Panc1 (cell line): ENCODE measurements around the gene SLC8A1. TPM values are rescaled to one million over a fixed set of nuclear protein-coding genes. Genes with fewer than 3 reads are reported as not detected.

Experiments used
- ATAC-seq: fragments of 200-7000 bp; cut with Tn5 transposase; 2 replicates; pipeline ENCODE4 v1.9.1; 2020; ENCODE audit warnings: mild to moderate bottlenecking, moderate library complexity
- BruUV-seq: library from RNA; stranded (reverse); fragments of 400-500 nt; replicated peaks from 2 replicates; lab custom pipeline; 2021; lab: Mats Ljungman, UMichigan
- CTCF ChIA-PET: fragments of 300-600 bp; sonication (Branson Sonifier 250); formaldehyde crosslinking; loops from one replicate; lab custom pipeline; 2022; ENCODE audit warnings: antibody characterized with exemption; lab: Charles Lee
- POLR2A ChIA-PET: fragments of 300-600 bp; sonication (Branson Sonifier 250); formaldehyde crosslinking; loops from one replicate; lab custom pipeline; 2022; ENCODE audit warnings: antibody characterized with exemption; lab: Charles Lee
- DNase-seq: peaks from one replicate; pipeline ENCODE4 v3.0.0-alpha.2; 2010; ENCODE audit warnings: low read depth, low spot score
- H3K27ac ChIP-seq: 2 replicates; pipeline ENCODE4 v1.5.1; 2011; ENCODE audit warnings: mild to moderate bottlenecking, low read length, inconsistent platforms
- H3K27me3 ChIP-seq: fragments of 200-500 bp; sonication (Bioruptor generic); 2 replicates; pipeline ENCODE4 v1.6.0; 2014; ENCODE audit warnings: low read length, inconsistent platforms; ENCODE audit not compliant: control insufficient read depth, insufficient read depth
- H3K36me3 ChIP-seq: fragments of 200-500 bp; sonication (Bioruptor generic); 2 replicates; pipeline ENCODE4 v1.5.1; 2014; ENCODE audit warnings: inconsistent platforms, mild to moderate bottlenecking, low read length, moderate library complexity; ENCODE audit not compliant: control insufficient read depth, insufficient read depth
- H3K4me1 ChIP-seq: 2 replicates; pipeline ENCODE4 v1.5.1; 2011; ENCODE audit warnings: inconsistent platforms, mild to moderate bottlenecking, low read length, moderate library complexity; ENCODE audit not compliant: control insufficient read depth, insufficient read depth
- H3K4me3 ChIP-seq, 2 experiments: 2 replicates each; pipeline ENCODE4 v1.5.1; 2011 to 2012; ENCODE audit warnings: low read depth in 2 of 2, low read length in 2 of 2, mild to moderate bottlenecking in 2 of 2, inconsistent platforms in 1 of 2, moderate library complexity in 1 of 2
- H3K9me3 ChIP-seq: fragments of 200-500 bp; sonication (Bioruptor generic); 2 replicates; pipeline ENCODE4 v1.5.1; 2014; ENCODE audit warnings: low read depth, mild to moderate bottlenecking, inconsistent platforms, low read length, moderate library complexity; ENCODE audit not compliant: control insufficient read depth, insufficient read depth
- POLR2AphosphoS5 ChIP-seq: IDR thresholded peaks from 2 replicates; pipeline ENCODE4 v1.6.1; 2012; ENCODE audit warnings: mild to moderate bottlenecking, low read depth, low read length, moderate library complexity
- SIN3A ChIP-seq: IDR thresholded peaks from 2 replicates; pipeline ENCODE4 v1.6.1; 2012; ENCODE audit warnings: low read depth, mild to moderate bottlenecking, low read length, moderate library complexity, borderline replicate concordance; ENCODE audit not compliant: insufficient read depth
- TCF7L2 ChIP-seq: IDR thresholded peaks from 2 replicates; pipeline ENCODE4 v1.6.1; 2011; ENCODE audit warnings: mild to moderate bottlenecking, low read depth, low read length, inconsistent platforms
- in situ Hi-C: cut with HindIII; loops from 2 replicates; pipeline ENCODE4 v1.10.0; 2016; ENCODE audit warnings: low sequenced_read_pairs, low pct_unique_long_range_greater_than_20kb
- intact Hi-C: fragments of 100-400 bp; cut with micrococcal nuclease; formaldehyde crosslinking; loops from one replicate; pipeline ENCODE4 v1.10.0; 2022; ENCODE audit not compliant: unreplicated experiment
- total RNA-seq: library from RNA; stranded (reverse); gene quantifications from one replicate; pipeline ENCODE4 v1.2.1, GENCODE V29; 2021; ENCODE audit not compliant: unreplicated experiment
- TF ChIP-seq, protein P1 (sequence below), 2 experiments: IDR thresholded peaks; 2 replicates each; pipeline ENCODE4 v1.6.1; 2011 to 2012; ENCODE audit warnings: low read depth in 2 of 2, control low read depth in 1 of 2, low read length in 1 of 2, mild to moderate bottlenecking in 1 of 2, moderate library complexity in 1 of 2; ENCODE audit not compliant: insufficient read depth in 1 of 2
- TF ChIP-seq, protein P2 (sequence below): fragments of 450-650 bp; IDR thresholded peaks from 2 replicates; pipeline ENCODE4 v1.5.1; 2017; ENCODE audit warnings: mild to moderate bottlenecking

Gene SLC8A1
- total RNA-seq, 1 experiment from 2014 or later: 0.59 TPM

DNA sequence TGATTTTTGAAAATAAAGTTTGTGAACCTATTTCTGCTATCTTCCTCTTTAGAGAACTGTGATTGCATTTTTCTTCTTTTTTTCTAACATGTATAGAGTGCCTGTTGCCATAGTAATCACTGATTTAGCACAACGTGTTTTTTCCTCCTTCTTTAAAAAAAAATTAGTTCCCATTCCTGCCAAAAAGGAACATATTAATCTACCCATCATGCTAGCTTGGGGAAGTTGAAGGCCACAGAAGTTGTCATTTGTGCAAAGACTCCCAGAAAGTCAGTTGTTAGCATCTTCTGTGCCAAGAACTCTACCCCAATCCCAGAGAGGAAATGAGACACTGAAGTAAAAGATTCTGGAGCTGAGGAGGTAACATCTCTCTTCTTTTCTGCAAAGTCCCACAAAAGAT lies 57.3 kb downstream of the SLC8A1 start:
- Histone ChIP-seq H3K4me1 (no peaks in the 10 kb centered on the region), H3K9me3 (no peaks in the 10 kb centered on the region), H3K27me3 (no peaks in the 10 kb centered on the region), H3K36me3 (no peaks in the 10 kb centered on the region), H3K4me3 (no peak overlapping the region), H3K27ac (no peak overlapping the region)
- BruUV-seq: no TSS peak
- intact Hi-C loops: no loop called here
- DNase-seq (no peak), ATAC-seq (no peak)
- TF ChIP-seq POLR2AphosphoS5: no peak
- ChIA-PET CTCF (no interaction called here), POLR2A (no interaction called here)
- in situ Hi-C loops: no loop called here

GRCh38 chr2:40394031-40394430 lies 57.9 kb downstream of the SLC8A1 start:
- Histone ChIP-seq H3K4me3 (no peak overlapping the region), H3K27ac (no peak overlapping the region), H3K9me3 (no peaks in the 10 kb centered on the region), H3K36me3 (no peaks in the 10 kb centered on the region), H3K27me3 (no peaks in the 10 kb centered on the region), H3K4me1 (no peaks in the 10 kb centered on the region)
- ATAC-seq (no peak), DNase-seq (no peak)
- BruUV-seq: no TSS peak
- POLR2A ChIA-PET: no interaction called here
- in situ Hi-C loops: no loop called here
- TF ChIP-seq, protein P1, sequence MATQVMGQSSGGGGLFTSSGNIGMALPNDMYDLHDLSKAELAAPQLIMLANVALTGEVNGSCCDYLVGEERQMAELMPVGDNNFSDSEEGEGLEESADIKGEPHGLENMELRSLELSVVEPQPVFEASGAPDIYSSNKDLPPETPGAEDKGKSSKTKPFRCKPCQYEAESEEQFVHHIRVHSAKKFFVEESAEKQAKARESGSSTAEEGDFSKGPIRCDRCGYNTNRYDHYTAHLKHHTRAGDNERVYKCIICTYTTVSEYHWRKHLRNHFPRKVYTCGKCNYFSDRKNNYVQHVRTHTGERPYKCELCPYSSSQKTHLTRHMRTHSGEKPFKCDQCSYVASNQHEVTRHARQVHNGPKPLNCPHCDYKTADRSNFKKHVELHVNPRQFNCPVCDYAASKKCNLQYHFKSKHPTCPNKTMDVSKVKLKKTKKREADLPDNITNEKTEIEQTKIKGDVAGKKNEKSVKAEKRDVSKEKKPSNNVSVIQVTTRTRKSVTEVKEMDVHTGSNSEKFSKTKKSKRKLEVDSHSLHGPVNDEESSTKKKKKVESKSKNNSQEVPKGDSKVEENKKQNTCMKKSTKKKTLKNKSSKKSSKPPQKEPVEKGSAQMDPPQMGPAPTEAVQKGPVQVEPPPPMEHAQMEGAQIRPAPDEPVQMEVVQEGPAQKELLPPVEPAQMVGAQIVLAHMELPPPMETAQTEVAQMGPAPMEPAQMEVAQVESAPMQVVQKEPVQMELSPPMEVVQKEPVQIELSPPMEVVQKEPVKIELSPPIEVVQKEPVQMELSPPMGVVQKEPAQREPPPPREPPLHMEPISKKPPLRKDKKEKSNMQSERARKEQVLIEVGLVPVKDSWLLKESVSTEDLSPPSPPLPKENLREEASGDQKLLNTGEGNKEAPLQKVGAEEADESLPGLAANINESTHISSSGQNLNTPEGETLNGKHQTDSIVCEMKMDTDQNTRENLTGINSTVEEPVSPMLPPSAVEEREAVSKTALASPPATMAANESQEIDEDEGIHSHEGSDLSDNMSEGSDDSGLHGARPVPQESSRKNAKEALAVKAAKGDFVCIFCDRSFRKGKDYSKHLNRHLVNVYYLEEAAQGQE (IDR thresholded peaks at IDR 0.05; ENCODE audit: insufficient read depth in 1 of 2, low read depth in 2 of 2, low read length in 1 of 2): no peak
- TF ChIP-seq POLR2AphosphoS5 (no peak), SIN3A (no peak), TCF7L2 (no peak)
- TF ChIP-seq, protein P2, sequence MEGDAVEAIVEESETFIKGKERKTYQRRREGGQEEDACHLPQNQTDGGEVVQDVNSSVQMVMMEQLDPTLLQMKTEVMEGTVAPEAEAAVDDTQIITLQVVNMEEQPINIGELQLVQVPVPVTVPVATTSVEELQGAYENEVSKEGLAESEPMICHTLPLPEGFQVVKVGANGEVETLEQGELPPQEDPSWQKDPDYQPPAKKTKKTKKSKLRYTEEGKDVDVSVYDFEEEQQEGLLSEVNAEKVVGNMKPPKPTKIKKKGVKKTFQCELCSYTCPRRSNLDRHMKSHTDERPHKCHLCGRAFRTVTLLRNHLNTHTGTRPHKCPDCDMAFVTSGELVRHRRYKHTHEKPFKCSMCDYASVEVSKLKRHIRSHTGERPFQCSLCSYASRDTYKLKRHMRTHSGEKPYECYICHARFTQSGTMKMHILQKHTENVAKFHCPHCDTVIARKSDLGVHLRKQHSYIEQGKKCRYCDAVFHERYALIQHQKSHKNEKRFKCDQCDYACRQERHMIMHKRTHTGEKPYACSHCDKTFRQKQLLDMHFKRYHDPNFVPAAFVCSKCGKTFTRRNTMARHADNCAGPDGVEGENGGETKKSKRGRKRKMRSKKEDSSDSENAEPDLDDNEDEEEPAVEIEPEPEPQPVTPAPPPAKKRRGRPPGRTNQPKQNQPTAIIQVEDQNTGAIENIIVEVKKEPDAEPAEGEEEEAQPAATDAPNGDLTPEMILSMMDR: no peak
- intact Hi-C loops: no loop called here
- CTCF ChIA-PET: no interaction called here

- no peak for ATAC-seq
These were observed 63.7 kb downstream of the SLC8A1 start for GRCh38 chr2:40388161-40388560.

More at GRCh38 chr2:40388161-40388560, 63.7 kb downstream of the SLC8A1 start:
- BruUV-seq: no TSS peak
- no peak for DNase-seq
- ChIA-PET CTCF (no interaction called here), POLR2A (no interaction called here)
- Histone ChIP-seq H3K4me3 (no peak overlapping the region), H3K9me3 (no peaks in the 10 kb centered on the region), H3K27me3 (no peaks in the 10 kb centered on the region), H3K36me3 (no peaks in the 10 kb centered on the region), H3K27ac (no peak overlapping the region), H3K4me1 (no peaks in the 10 kb centered on the region)
- in situ Hi-C loops: no loop called here
- TF ChIP-seq POLR2AphosphoS5: no peak
- TF ChIP-seq SIN3A: no peak
- TF ChIP-seq, protein P2: no peak
- TF ChIP-seq TCF7L2: no peak
- TF ChIP-seq, protein P1 (IDR thresholded peaks at IDR 0.05; ENCODE audit: insufficient read depth in 1 of 2, low read depth in 2 of 2, low read length in 1 of 2): no peak
- intact Hi-C loops: no loop called here
